H9 (cell line): ENCODE results near the gene RFX4. TPM values are rescaled to one million over a fixed set of nuclear protein-coding genes. Genes with fewer than 3 reads are reported as not detected.

Experiments
- DNase-seq: peaks from one replicate; pipeline ENCODE4 v3.0.0-alpha.2; 2017
- H2AFZ ChIP-seq: one replicate; pipeline ENCODE4 v1.6.1; 2013; ENCODE audit warnings: mild to moderate bottlenecking, low read length, control low read depth, moderate library complexity
- H2AK5ac ChIP-seq: 2 replicates; pipeline ENCODE4 v1.6.1; 2013; ENCODE audit warnings: low read length, control low read depth, mixed read lengths; ENCODE audit not compliant: insufficient read length
- H2BK120ac ChIP-seq: one replicate; pipeline ENCODE4 v1.6.1; 2013; ENCODE audit warnings: low read depth, mild to moderate bottlenecking, low read length, control low read depth, inconsistent platforms; ENCODE audit not compliant: poor library complexity, severe bottlenecking
- H2BK12ac ChIP-seq: 2 replicates; pipeline ENCODE4 v1.6.1; 2013; ENCODE audit warnings: low read length, control low read depth, mixed read lengths, low read depth; ENCODE audit not compliant: insufficient read length
- H2BK15ac ChIP-seq: 2 replicates; pipeline ENCODE4 v1.6.1; 2013; ENCODE audit warnings: low read depth, low read length, control low read depth
- H2BK20ac ChIP-seq: one replicate; pipeline ENCODE4 v1.6.1; 2013; ENCODE audit warnings: low read depth, mild to moderate bottlenecking, low read length, control low read depth, inconsistent platforms; ENCODE audit not compliant: poor library complexity, severe bottlenecking
- H2BK5ac ChIP-seq: 2 replicates; pipeline ENCODE4 v1.6.1; 2013; ENCODE audit warnings: low read length, control low read depth, mixed read lengths; ENCODE audit not compliant: insufficient read length
- H3K14ac ChIP-seq: 2 replicates; pipeline ENCODE4 v1.6.1; 2013; ENCODE audit warnings: low read length, control low read depth; ENCODE audit not compliant: insufficient read depth
- H3K18ac ChIP-seq: 2 replicates; pipeline ENCODE4 v1.6.1; 2013; ENCODE audit warnings: low read depth, mild to moderate bottlenecking, mixed read lengths, low read length, control low read depth; ENCODE audit not compliant: insufficient read length
- H3K23ac ChIP-seq: 2 replicates; pipeline ENCODE4 v1.6.1; 2013; ENCODE audit warnings: low read length, control low read depth, mixed read lengths, low read depth; ENCODE audit not compliant: insufficient read length
- H3K23me2 ChIP-seq: 2 replicates; pipeline ENCODE4 v1.6.1; 2013; ENCODE audit warnings: low read depth, mild to moderate bottlenecking, mixed read lengths, low read length, control low read depth; ENCODE audit not compliant: insufficient read length, poor library complexity, severe bottlenecking
- H3K27ac ChIP-seq: 2 replicates; pipeline ENCODE4 v1.5.1; 2013; ENCODE audit warnings: low read length, control low read depth, mixed read lengths, low read depth; ENCODE audit not compliant: insufficient read length
- H3K27me3 ChIP-seq: 2 replicates; pipeline ENCODE4 v1.6.1; 2013; ENCODE audit warnings: low read length, control low read depth, inconsistent platforms; ENCODE audit not compliant: insufficient read depth
- H3K4ac ChIP-seq: 2 replicates; pipeline ENCODE4 v1.6.1; 2013; ENCODE audit warnings: low read depth, mild to moderate bottlenecking, control low read depth, inconsistent platforms, low read length, moderate library complexity
- H3K4me1 ChIP-seq: 2 replicates; pipeline ENCODE4 v1.6.1; 2013; ENCODE audit warnings: low read length, control low read depth, inconsistent platforms; ENCODE audit not compliant: insufficient read depth
- H3K4me2 ChIP-seq: 2 replicates; pipeline ENCODE4 v1.6.1; 2013; ENCODE audit warnings: low read length, control low read depth, mixed read lengths; ENCODE audit not compliant: insufficient read length, insufficient read depth
- H3K56ac ChIP-seq: 2 replicates; pipeline ENCODE4 v1.6.1; 2013; ENCODE audit warnings: low read depth, mild to moderate bottlenecking, mixed read lengths, low read length, control low read depth; ENCODE audit not compliant: insufficient read length
- H3K79me1 ChIP-seq: 2 replicates; pipeline ENCODE4 v1.6.1; 2013; ENCODE audit warnings: low read depth, mild to moderate bottlenecking, moderate library complexity, low read length, control low read depth, inconsistent platforms; ENCODE audit not compliant: insufficient read depth, poor library complexity, severe bottlenecking
- H3K79me2 ChIP-seq: 2 replicates; pipeline ENCODE4 v1.6.1; 2013; ENCODE audit warnings: low read length, control low read depth, inconsistent platforms; ENCODE audit not compliant: insufficient read depth
- H3K9ac ChIP-seq: 2 replicates; pipeline ENCODE4 v1.6.1; 2013; ENCODE audit warnings: low read length, control low read depth, mixed read lengths; ENCODE audit not compliant: insufficient read length; ENCODE audit errors: extremely low read depth
- H3K9me3 ChIP-seq: one replicate; pipeline ENCODE4 v1.6.1; 2013; ENCODE audit warnings: low read depth, low read length, inconsistent platforms; ENCODE audit not compliant: control insufficient read depth
- H3T11ph ChIP-seq: one replicate; pipeline ENCODE4 v1.6.1; 2013; ENCODE audit warnings: mild to moderate bottlenecking, low read length, control low read depth, inconsistent platforms
- H4K20me1 ChIP-seq: one replicate; pipeline ENCODE4 v1.6.1; 2013; ENCODE audit not compliant: control insufficient read depth, insufficient read length, insufficient read depth
- H4K5ac ChIP-seq: 2 replicates; pipeline ENCODE4 v1.6.1; 2013; ENCODE audit warnings: low read depth, mild to moderate bottlenecking, mixed read lengths, low read length, control low read depth; ENCODE audit not compliant: insufficient read length
- H4K8ac ChIP-seq: replicated peaks from 2 replicates; pipeline ENCODE4 v1.6.1; 2013; ENCODE audit warnings: low read length, control low read depth, mixed read lengths, low read depth; ENCODE audit not compliant: insufficient read length
- H4K91ac ChIP-seq: 2 replicates; pipeline ENCODE4 v1.6.1; 2013; ENCODE audit warnings: low read depth, mild to moderate bottlenecking, moderate library complexity, mixed read lengths, low read length, control low read depth; ENCODE audit not compliant: insufficient read length
- H3K27ac Mint-ChIP-seq, 3 experiments: 2 replicates in 2 of 3; 3 replicates in 1 of 3; pipeline ENCODE4 v1.8.0; 2020 to 2021; ENCODE audit warnings: mixed read lengths in 3 of 3, mild to moderate bottlenecking in 1 of 3, moderate library complexity in 1 of 3
- H3K27me3 Mint-ChIP-seq: 2 replicates; pipeline ENCODE4 v1.8.0; 2021; ENCODE audit warnings: low read depth, mild to moderate bottlenecking, moderate library complexity, mixed read lengths
- H3K36me3 Mint-ChIP-seq, 3 experiments: 2 replicates in 2 of 3; 3 replicates in 1 of 3; pipeline ENCODE4 v1.8.0; 2020 to 2021; ENCODE audit warnings: low read depth in 3 of 3, mixed read lengths in 3 of 3; ENCODE audit not compliant: insufficient read depth in 1 of 3
- H3K4me1 Mint-ChIP-seq, 2 experiments: 2 replicates each; pipeline ENCODE4 v1.8.0; 2020; ENCODE audit warnings: mixed read lengths in 2 of 2
- H3K4me3 Mint-ChIP-seq, 2 experiments: 2 replicates in 1 of 2; 3 replicates in 1 of 2; pipeline ENCODE4 v1.8.0; 2020 to 2021; ENCODE audit warnings: mild to moderate bottlenecking in 2 of 2, mixed read lengths in 2 of 2, moderate library complexity in 1 of 2
- H3K9me3 Mint-ChIP-seq, 2 experiments: 2 replicates in 1 of 2; 3 replicates in 1 of 2; pipeline ENCODE4 v1.8.0; 2020; ENCODE audit warnings: mild to moderate bottlenecking in 2 of 2, mixed read lengths in 2 of 2, moderate library complexity in 1 of 2
- WGBS: extraction: QIAGEN DNeasy Blood & Tissue Kit; methylation state at CpG from one replicate; pipeline ENCODE4 v1.1.7; 2013; ENCODE audit warnings: missing lambda C conversion rate, low lambda C conversion rate, mixed read lengths; ENCODE audit not compliant: insufficient read length; ENCODE audit errors: extremely low coverage; 5-methylcytosine and 5-hydroxymethylcytosine counted together
- total RNA-seq: library from RNA; stranded (reverse); gene quantifications from 2 replicates; pipeline ENCODE4 v1.2.1, GENCODE V29; 2021
- TF ChIP-seq, protein P1 (sequence below): fragments of 200-600 bp; sonication (generic); conservative IDR thresholded peaks from 3 replicates; pipeline ENCODE4 v1.8.0; 2021; ENCODE audit warnings: antibody characterized with exemption, mild to moderate bottlenecking

The RFX4 gene
- total RNA-seq, 1 experiment from 2014 or later: 0.57 TPM

DNA sequence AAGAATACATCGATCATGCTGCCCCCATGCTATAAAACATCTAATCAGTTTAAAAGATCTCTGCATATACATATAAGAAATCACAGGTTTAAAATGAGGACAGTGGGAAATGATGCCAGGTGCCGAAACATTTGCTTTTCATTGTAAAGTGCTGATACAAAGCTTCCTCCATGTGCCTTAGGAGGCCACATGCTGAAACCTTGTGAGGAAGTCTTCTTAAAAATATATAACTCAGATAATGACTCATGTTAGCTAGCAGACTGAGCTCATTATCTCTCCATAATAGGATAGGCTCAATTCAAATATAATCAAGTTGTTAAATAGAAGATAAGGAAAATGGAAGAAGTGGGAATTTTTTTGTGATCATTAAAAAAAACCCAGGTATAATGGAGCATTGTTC, 65.9 kb downstream of the RFX4 start:
- WGBS: no CpG with 5 or more reads among the region's 2 CpGs
- H3K27me3 Mint-ChIP-seq: peaks cover 2% of the 10 kb centered on the region; the same call in 1 of the 2 replicates

More for the DNA sequence above, 65.9 kb downstream of the RFX4 start:
- Histone ChIP-seq H3K56ac (no peak overlapping the region), H2BK15ac (no peak overlapping the region), H3K9me3 (no peaks in the 10 kb centered on the region), H3K23ac (no peak overlapping the region), H3K9ac (no peak overlapping the region), H2BK120ac (no peak overlapping the region), H3K14ac (no peak overlapping the region), H3K27me3 (no peaks in the 10 kb centered on the region), H2BK12ac (no peak overlapping the region), H3K4me1 (peaks cover 4% of the 10 kb centered on the region; the same call in 1 of the 2 replicates), H3K4ac (no peak overlapping the region), H3T11ph (no peak overlapping the region), H4K20me1 (no peaks in the 10 kb centered on the region), H4K5ac (no peak overlapping the region), H3K18ac (no peak overlapping the region), H3K79me1 (no peaks in the 10 kb centered on the region), H3K79me2 (no peaks in the 10 kb centered on the region), H2AFZ (no peak overlapping the region), H2BK20ac (no peak overlapping the region), H2AK5ac (no peak overlapping the region), H3K4me2 (no peak overlapping the region), H3K27ac (no peak overlapping the region), H2BK5ac (no peak overlapping the region), H3K23me2 (no peaks in the 10 kb centered on the region), H4K8ac (no peak overlapping the region), H4K91ac (no peak overlapping the region)
- Mint-ChIP-seq H3K4me1 (peaks cover 9 to 17% of the 10 kb centered on the region in 2 experiments), H3K36me3 (no peaks in the 10 kb centered on the region), H3K4me3 (no peak overlapping the region), H3K27ac (no peak overlapping the region), H3K9me3 (no peaks in the 10 kb centered on the region; a peak in 1 of 5 replicates)
- TF ChIP-seq, protein P1, sequence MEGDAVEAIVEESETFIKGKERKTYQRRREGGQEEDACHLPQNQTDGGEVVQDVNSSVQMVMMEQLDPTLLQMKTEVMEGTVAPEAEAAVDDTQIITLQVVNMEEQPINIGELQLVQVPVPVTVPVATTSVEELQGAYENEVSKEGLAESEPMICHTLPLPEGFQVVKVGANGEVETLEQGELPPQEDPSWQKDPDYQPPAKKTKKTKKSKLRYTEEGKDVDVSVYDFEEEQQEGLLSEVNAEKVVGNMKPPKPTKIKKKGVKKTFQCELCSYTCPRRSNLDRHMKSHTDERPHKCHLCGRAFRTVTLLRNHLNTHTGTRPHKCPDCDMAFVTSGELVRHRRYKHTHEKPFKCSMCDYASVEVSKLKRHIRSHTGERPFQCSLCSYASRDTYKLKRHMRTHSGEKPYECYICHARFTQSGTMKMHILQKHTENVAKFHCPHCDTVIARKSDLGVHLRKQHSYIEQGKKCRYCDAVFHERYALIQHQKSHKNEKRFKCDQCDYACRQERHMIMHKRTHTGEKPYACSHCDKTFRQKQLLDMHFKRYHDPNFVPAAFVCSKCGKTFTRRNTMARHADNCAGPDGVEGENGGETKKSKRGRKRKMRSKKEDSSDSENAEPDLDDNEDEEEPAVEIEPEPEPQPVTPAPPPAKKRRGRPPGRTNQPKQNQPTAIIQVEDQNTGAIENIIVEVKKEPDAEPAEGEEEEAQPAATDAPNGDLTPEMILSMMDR: no peak
- no peak for DNase-seq
